ENCODE results near the gene PRPF8. TPM values are rescaled to one million over a fixed set of nuclear protein-coding genes. Genes with fewer than 3 reads are reported as not detected.

The PRPF8 gene
- total and polyA plus RNA-seq, 4 donors: 50.2 to 110 (median 82.3) TPM

GRCh38 chr17:1649844-1650501, 34.7 kb downstream of the PRPF8 start, which contains the start of gene RILP (continued):
- no peak for TF ChIP-seq ATF3 (IDR thresholded peaks at IDR 0.05)

GRCh38 chr17:1648963-1649843, 35.5 kb downstream of the PRPF8 start:
- Histone ChIP-seq H3K4me1 (ENCODE audit: control insufficient read depth in 4 of 4, insufficient read depth in 4 of 4, low read length in 3 of 4) (peaks cover 2 to 55% (median 35%) of the 10 kb centered on the region in 4 donors), H3K36me3 (ENCODE audit: control insufficient read depth in 4 of 4, insufficient read depth in 3 of 4, low read depth in 1 of 4, low read length in 3 of 4) (peaks cover 13 to 37% (median 32%) of the 10 kb centered on the region in 4 donors), H3K27me3 (ENCODE audit: control insufficient read depth in 4 of 4, insufficient read depth in 4 of 4, low read length in 3 of 4) (no peaks in the 10 kb centered on the region)

More at GRCh38 chr17:1648963-1649843, 35.5 kb downstream of the PRPF8 start:
- Histone ChIP-seq H3K4me3 (ENCODE audit: low read depth in 1 of 3, low read length in 3 of 3) (peak overlapping the region; percentile 54 to 78 (median 78)), H3K9ac (ENCODE audit: low read depth in 1 of 2, low read length in 2 of 2) (peak overlapping the region; percentile 24 to 44), H3K9me3 (ENCODE audit: control insufficient read depth in 4 of 4, low read length in 3 of 4) (no peaks in the 10 kb centered on the region), H3K27ac (ENCODE audit: low read depth in 1 of 2, low read length in 2 of 2) (peak overlapping the region; percentile 96 to 98)
- DNase-seq (ENCODE audit: low spot score): peak; percentile 96
- WGBS: under 1% methylated on average over 100 of the region's 100 CpGs
- TF ChIP-seq RAD21 (IDR thresholded peaks at IDR 0.05) (peak; percentile 68 to 77), HNF4A (conservative IDR thresholded peaks at IDR 0.05) (peak in 1 of 2 donors; percentile 12), CTCF (IDR thresholded peaks at IDR 0.05; ENCODE audit: low read depth, low read length, missing input control) (peak; percentile 96), ZBTB33 (IDR thresholded peaks at IDR 0.05) (no peak), EGR1 (IDR thresholded peaks at IDR 0.05; ENCODE audit: low read depth in 2 of 2) (no peak), SP1 (IDR thresholded peaks at IDR 0.05) (peak; percentile 36), JUND (IDR thresholded peaks at IDR 0.05) (peak in 1 of 2 donors; percentile 5), YY1 (IDR thresholded peaks at IDR 0.05) (peak; percentile 75)

Data from liver (tissue), 9 donors.